NOMO-1 treated with dmso at 0.1 percent for 144 hours (cell line): ENCODE results near the gene RPH3AL.
"Not testable (repeated sequence)": the region's sequence is repeated elsewhere in the genome, so short reads cannot be mapped to it uniquely, and the experiment has no call there.

Experiments
- DNase-seq: peaks from one replicate; lab custom pipeline; 2025; ENCODE audit not compliant: unreplicated experiment; lab: John Stamatoyannopoulos, UW

RPH3AL gene

GRCh38 chr17:185445-186138 is 167.0 kb downstream of the RPH3AL start:
- no peak for DNase-seq

GRCh38 chr17:183021-183420 is 169.6 kb downstream of the RPH3AL start:
- no peak for DNase-seq

GRCh38 chr17:182050-182751 is 170.4 kb downstream of the RPH3AL start:
- DNase-seq, result no peak

GRCh38 chr17:181245-182049 is 171.2 kb downstream of the RPH3AL start, which contains the start of gene DOC2B:
Gene DOC2B, minus strand, starts transcription at chr17:181650. Its CDS starts 171 bp downstream, at chr17:181479.
- no peak for DNase-seq

GRCh38 chr17:180381-181244 is 172.0 kb downstream of the RPH3AL start:
- no peak for DNase-seq

GRCh38 chr17:179781-180380 is 172.7 kb downstream of the RPH3AL start:
- no peak for DNase-seq

- DNase-seq, result no peak
Observed at GRCh38 chr17:179066-179432, 173.6 kb downstream of the RPH3AL start.

GRCh38 chr17:178292-179065 is 174.1 kb downstream of the RPH3AL start:
- DNase-seq, result no peak

- DNase-seq, result no peak
Observed at GRCh38 chr17:177762-178161, 174.8 kb downstream of the RPH3AL start.

- no peak for DNase-seq
Observed at GRCh38 chr17:177155-177554, 175.5 kb downstream of the RPH3AL start.

GRCh38 chr17:173166-173911 is 179.3 kb downstream of the RPH3AL start:
- no peak for DNase-seq

GRCh38 chr17:172401-172800 is 180.2 kb downstream of the RPH3AL start:
- DNase-seq, result no peak

- no peak for DNase-seq
Observed at GRCh38 chr17:171871-172270, 180.7 kb downstream of the RPH3AL start.

- DNase-seq, result no peak
Observed at GRCh38 chr17:170130-170670, 182.4 kb downstream of the RPH3AL start.

- DNase-seq, result not testable (repeated sequence)
Observed at GRCh38 chr17:168614-169013, 184.0 kb downstream of the RPH3AL start.

- DNase-seq, result no peak
Observed at GRCh38 chr17:165939-166338, 186.7 kb downstream of the RPH3AL start.

- DNase-seq, result no peak
Observed at GRCh38 chr17:164303-165235, 188.0 kb downstream of the RPH3AL start.
